Coronary artery (tissue), 2 donors: ENCODE results near the gene BNC2.

ENCODE experiments used
- DNase-seq: peaks from one replicate; pipeline ENCODE4 v3.0.0-alpha.2; 2017; ENCODE audit warnings: low spot score
- H3K27ac ChIP-seq, 2 donors: fragments of 200-600 bp; sonication (generic); one replicate each; pipeline ENCODE4 v1.5.1; 2016 to 2019
- H3K4me3 ChIP-seq: fragments of 200-600 bp; sonication (generic); 2 replicates; pipeline ENCODE4 v1.5.1; 2016; ENCODE audit warnings: mild to moderate bottlenecking, moderate library complexity
- CTCF ChIP-seq: fragments of 200-600 bp; sonication (generic); IDR thresholded peaks from one replicate; pipeline ENCODE4 v1.5.1; 2019; ENCODE audit warnings: antibody characterized with exemption

Gene BNC2

GRCh38 chr9:16579872-16580432 lies 290.5 kb downstream of the BNC2 start:
- no peak overlapping the region for H3K27ac ChIP-seq
- TF ChIP-seq CTCF: no peak
- H3K4me3 ChIP-seq: no peak overlapping the region
- no peak for DNase-seq

GRCh38 chr9:16575986-16576245 lies 294.6 kb downstream of the BNC2 start:
- H3K27ac ChIP-seq: no peak overlapping the region
- DNase-seq: no peak
- H3K4me3 ChIP-seq: peak overlapping the region; percentile 13

GRCh38 chr9:16575142-16575985 lies 295.1 kb downstream of the BNC2 start:
- no peak for DNase-seq
- Histone ChIP-seq H3K27ac (no peak overlapping the region), H3K4me3 (peak overlapping the region; percentile 13)
- TF ChIP-seq CTCF: no peak

More at GRCh38 chr9:16575986-16576245, 294.6 kb downstream of the BNC2 start:
- no peak for TF ChIP-seq CTCF

- DNase-seq: no peak
- Histone ChIP-seq H3K27ac (no peak overlapping the region), H3K4me3 (no peak overlapping the region)
- no peak for TF ChIP-seq CTCF
Observed at GRCh38 chr9:16572005-16572734, 298.3 kb downstream of the BNC2 start.

GRCh38 chr9:16571127-16571802 lies 299.2 kb downstream of the BNC2 start:
- no peak for TF ChIP-seq CTCF
- no peak overlapping the region for H3K27ac ChIP-seq
- no peak for DNase-seq
- no peak overlapping the region for H3K4me3 ChIP-seq

GRCh38 chr9:16563446-16563845 lies 307.0 kb downstream of the BNC2 start:
- no peak for DNase-seq
- TF ChIP-seq CTCF: no peak
- Histone ChIP-seq H3K4me3 (no peak overlapping the region), H3K27ac (no peak overlapping the region)
